Measurements from ENCODE around the gene PIWIL4.

Gene PIWIL4

GRCh38 chr11:94567181-94567670 is at the start of gene PIWIL4:
TSS of gene PIWIL4 (plus strand) at chr11:94567368. CDS start at chr11:94567519, 151 bp downstream.
- peaks cover 0 to 4% of the 10 kb centered on the region in 2 donors for H3K36me3 ChIP-seq (ENCODE audit: control insufficient read depth in 1 of 2, insufficient read depth in 2 of 2, low read length in 2 of 2)
- no peaks in the 10 kb centered on the region for H3K27me3 ChIP-seq (ENCODE audit: control insufficient read depth in 1 of 2, insufficient read depth in 2 of 2, low read length in 2 of 2)
- H3K9me3 ChIP-seq (ENCODE audit: control insufficient read depth in 1 of 2, low read length in 2 of 2), result no peaks in the 10 kb centered on the region
- H3K4me1 ChIP-seq (ENCODE audit: control insufficient read depth in 1 of 2, insufficient read depth in 2 of 2, low read length in 2 of 2), result peaks cover 6 to 7% of the 10 kb centered on the region in 2 donors
- no peak within 1 kb of the TSS for H3K4me3 ChIP-seq (ENCODE audit: low read depth in 1 of 2, low read length in 2 of 2)
- H3K9ac ChIP-seq (ENCODE audit: low read depth in 1 of 2, low read length in 2 of 2), result no peak within 1 kb of the TSS
- H3K27ac ChIP-seq (ENCODE audit: low read depth, low read length), result no peak within 1 kb of the TSS

DNA sequence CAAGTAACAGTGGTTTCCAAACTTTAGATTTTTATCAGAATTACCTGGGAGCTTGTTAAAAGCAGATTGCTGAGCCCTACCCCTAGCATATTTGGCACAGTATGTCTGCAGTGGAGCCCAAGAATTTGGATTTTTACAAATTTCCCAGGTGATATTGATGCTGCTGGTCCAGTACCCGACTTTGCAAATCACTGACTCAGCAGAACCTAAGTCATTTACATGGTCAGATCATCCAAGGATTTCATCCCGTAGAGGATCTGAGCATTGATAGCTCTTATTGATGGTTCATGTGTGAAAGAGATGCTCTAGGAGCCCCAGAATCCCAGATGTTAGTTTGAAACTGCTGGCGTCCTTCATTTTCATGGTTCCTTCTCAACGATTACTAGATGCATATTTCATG is 48.9 kb upstream of the PIWIL4 start:
- H3K27ac ChIP-seq (ENCODE audit: low read depth, low read length), result no peak overlapping the region
- H3K4me1 ChIP-seq (ENCODE audit: control insufficient read depth in 1 of 2, insufficient read depth in 2 of 2, low read length in 2 of 2), result peaks cover 2 to 7% of the 10 kb centered on the region in 2 donors
- no peak overlapping the region for H3K4me3 ChIP-seq (ENCODE audit: low read depth in 1 of 2, low read length in 2 of 2)
- no peaks in the 10 kb centered on the region for H3K27me3 ChIP-seq (ENCODE audit: control insufficient read depth in 1 of 2, insufficient read depth in 2 of 2, low read length in 2 of 2)
- no peaks in the 10 kb centered on the region for H3K36me3 ChIP-seq (ENCODE audit: control insufficient read depth in 1 of 2, insufficient read depth in 2 of 2, low read length in 2 of 2)
- no peaks in the 10 kb centered on the region for H3K9me3 ChIP-seq (ENCODE audit: control insufficient read depth in 1 of 2, low read length in 2 of 2)
- no peak overlapping the region for H3K9ac ChIP-seq (ENCODE audit: low read depth in 1 of 2, low read length in 2 of 2)

- Histone ChIP-seq H3K4me3 (ENCODE audit: low read depth in 1 of 2, low read length in 2 of 2) (no peak overlapping the region), H3K9ac (ENCODE audit: low read depth in 1 of 2, low read length in 2 of 2) (no peak overlapping the region), H3K27me3 (ENCODE audit: control insufficient read depth in 1 of 2, insufficient read depth in 2 of 2, low read length in 2 of 2) (no peaks in the 10 kb centered on the region), H3K9me3 (ENCODE audit: control insufficient read depth in 1 of 2, low read length in 2 of 2) (no peaks in the 10 kb centered on the region), H3K36me3 (ENCODE audit: control insufficient read depth in 1 of 2, insufficient read depth in 2 of 2, low read length in 2 of 2) (no peaks in the 10 kb centered on the region), H3K27ac (ENCODE audit: low read depth, low read length) (no peak overlapping the region), H3K4me1 (ENCODE audit: control insufficient read depth in 1 of 2, insufficient read depth in 2 of 2, low read length in 2 of 2) (peaks cover 0 to 4% of the 10 kb centered on the region in 2 donors)
Measured at GRCh38 chr11:94519478-94520084, 47.6 kb upstream of the PIWIL4 start.

DNA sequence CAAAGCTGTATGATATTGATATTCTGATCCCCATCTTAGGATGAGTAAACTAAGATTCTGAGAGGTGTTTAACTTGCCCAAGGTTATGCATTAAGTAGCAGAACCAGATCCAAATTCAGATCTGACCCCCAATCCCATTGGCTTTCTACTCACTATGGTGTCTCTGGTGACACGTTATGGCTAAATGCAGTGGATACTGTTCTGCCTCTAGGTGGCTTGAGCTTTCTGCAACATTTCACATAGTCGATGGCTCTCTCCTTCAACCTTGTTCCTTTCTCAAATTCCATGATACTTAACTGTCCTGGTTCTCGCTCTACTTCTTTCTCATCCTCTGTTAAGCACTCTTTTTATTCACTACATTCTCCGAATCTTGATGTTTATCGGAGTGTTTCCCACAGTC is 45.5 kb upstream of the PIWIL4 start:
- Histone ChIP-seq H3K27ac (ENCODE audit: low read depth, low read length) (no peak overlapping the region), H3K9ac (ENCODE audit: low read depth in 1 of 2, low read length in 2 of 2) (no peak overlapping the region), H3K4me3 (ENCODE audit: low read depth in 1 of 2, low read length in 2 of 2) (no peak overlapping the region), H3K36me3 (ENCODE audit: control insufficient read depth in 1 of 2, insufficient read depth in 2 of 2, low read length in 2 of 2) (no peaks in the 10 kb centered on the region), H3K4me1 (ENCODE audit: control insufficient read depth in 1 of 2, insufficient read depth in 2 of 2, low read length in 2 of 2) (peaks cover 5 to 10% of the 10 kb centered on the region in 2 donors), H3K27me3 (ENCODE audit: control insufficient read depth in 1 of 2, insufficient read depth in 2 of 2, low read length in 2 of 2) (no peaks in the 10 kb centered on the region), H3K9me3 (ENCODE audit: control insufficient read depth in 1 of 2, low read length in 2 of 2) (no peaks in the 10 kb centered on the region)

GRCh38 chr11:94524341-94524740 is 42.8 kb upstream of the PIWIL4 start:
- no peaks in the 10 kb centered on the region for H3K9me3 ChIP-seq (ENCODE audit: control insufficient read depth in 1 of 2, low read length in 2 of 2)
- H3K27me3 ChIP-seq (ENCODE audit: control insufficient read depth in 1 of 2, insufficient read depth in 2 of 2, low read length in 2 of 2), result no peaks in the 10 kb centered on the region
- no peak overlapping the region for H3K9ac ChIP-seq (ENCODE audit: low read depth in 1 of 2, low read length in 2 of 2)
- H3K27ac ChIP-seq (ENCODE audit: low read depth, low read length), result no peak overlapping the region
- peaks cover 5 to 10% of the 10 kb centered on the region in 2 donors for H3K4me1 ChIP-seq (ENCODE audit: control insufficient read depth in 1 of 2, insufficient read depth in 2 of 2, low read length in 2 of 2)
- H3K36me3 ChIP-seq (ENCODE audit: control insufficient read depth in 1 of 2, insufficient read depth in 2 of 2, low read length in 2 of 2), result no peaks in the 10 kb centered on the region
- H3K4me3 ChIP-seq (ENCODE audit: low read depth in 1 of 2, low read length in 2 of 2), result no peak overlapping the region

- Histone ChIP-seq H3K36me3 (ENCODE audit: control insufficient read depth in 1 of 2, insufficient read depth in 2 of 2, low read length in 2 of 2) (no peaks in the 10 kb centered on the region), H3K9me3 (ENCODE audit: control insufficient read depth in 1 of 2, low read length in 2 of 2) (no peaks in the 10 kb centered on the region), H3K27me3 (ENCODE audit: control insufficient read depth in 1 of 2, insufficient read depth in 2 of 2, low read length in 2 of 2) (no peaks in the 10 kb centered on the region), H3K4me1 (ENCODE audit: control insufficient read depth in 1 of 2, insufficient read depth in 2 of 2, low read length in 2 of 2) (peaks cover 5 to 7% of the 10 kb centered on the region in 2 donors), H3K9ac (ENCODE audit: low read depth in 1 of 2, low read length in 2 of 2) (no peak overlapping the region), H3K4me3 (ENCODE audit: low read depth in 1 of 2, low read length in 2 of 2) (no peak overlapping the region), H3K27ac (ENCODE audit: low read depth, low read length) (no peak overlapping the region)
Measured at GRCh38 chr11:94525546-94526324, 41.4 kb upstream of the PIWIL4 start.

DNA sequence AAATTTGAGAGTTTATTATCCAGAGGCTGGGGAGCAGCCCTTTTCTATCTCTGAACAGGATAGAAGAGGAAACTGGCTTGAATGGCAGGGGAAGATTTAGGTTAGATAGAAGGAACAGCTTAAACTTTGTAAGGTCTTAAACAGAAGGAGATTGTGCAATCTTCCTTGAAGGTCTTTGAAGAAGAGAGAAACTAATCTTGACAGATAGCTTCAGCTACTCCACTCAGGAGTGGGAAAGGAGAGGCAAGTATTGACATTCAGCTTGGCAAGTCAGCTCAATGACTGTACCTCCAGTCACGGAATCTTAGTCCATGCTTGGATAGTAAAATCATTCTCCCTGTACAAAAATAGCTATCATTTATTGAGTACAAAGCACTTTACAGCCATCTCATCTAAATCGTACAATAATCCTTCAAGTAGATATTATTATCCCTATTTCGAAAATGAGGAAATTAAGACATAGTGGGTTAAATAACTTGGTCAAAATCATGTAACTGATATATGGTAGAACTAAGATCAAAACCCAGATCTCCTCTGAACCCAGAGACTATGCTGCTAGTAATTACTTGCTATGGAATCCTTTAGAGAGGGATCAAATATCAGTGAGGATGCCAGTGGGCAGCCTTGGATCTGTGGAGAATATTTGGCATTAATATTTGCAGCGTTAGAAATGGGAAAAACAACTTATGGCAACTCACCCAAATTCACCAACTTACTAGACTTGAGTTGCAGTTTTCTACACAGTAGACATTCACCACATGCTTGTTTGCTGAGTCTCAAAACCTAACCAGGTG is 40.3 kb upstream of the PIWIL4 start:
- Histone ChIP-seq H3K4me1 (ENCODE audit: control insufficient read depth in 1 of 2, insufficient read depth in 2 of 2, low read length in 2 of 2) (peaks cover 5 to 7% of the 10 kb centered on the region in 2 donors), H3K27me3 (ENCODE audit: control insufficient read depth in 1 of 2, insufficient read depth in 2 of 2, low read length in 2 of 2) (no peaks in the 10 kb centered on the region), H3K9me3 (ENCODE audit: control insufficient read depth in 1 of 2, low read length in 2 of 2) (no peaks in the 10 kb centered on the region), H3K36me3 (ENCODE audit: control insufficient read depth in 1 of 2, insufficient read depth in 2 of 2, low read length in 2 of 2) (no peaks in the 10 kb centered on the region), H3K27ac (ENCODE audit: low read depth, low read length) (no peak overlapping the region), H3K4me3 (ENCODE audit: low read depth in 1 of 2, low read length in 2 of 2) (no peak overlapping the region), H3K9ac (ENCODE audit: low read depth in 1 of 2, low read length in 2 of 2) (no peak overlapping the region)

DNA sequence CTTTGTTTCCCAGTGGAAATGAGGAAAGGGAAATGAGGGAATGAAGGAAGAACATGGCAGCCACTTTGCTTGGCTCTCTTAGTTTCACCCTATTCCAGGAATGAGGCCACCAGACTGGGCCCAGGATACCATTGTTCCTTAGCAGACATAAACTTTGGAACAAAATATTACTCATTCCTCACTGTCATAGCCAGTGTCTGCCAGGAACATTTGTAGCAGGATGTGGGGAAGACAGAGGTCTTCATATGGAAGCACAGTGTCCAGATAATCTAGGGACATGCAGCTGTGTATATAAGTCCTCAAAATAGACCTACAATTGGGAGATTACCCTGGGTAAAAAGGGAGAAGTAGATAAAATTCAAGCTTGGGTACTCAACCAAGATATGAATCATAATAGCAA is 38.6 kb upstream of the PIWIL4 start:
- H3K36me3 ChIP-seq (ENCODE audit: control insufficient read depth in 1 of 2, insufficient read depth in 2 of 2, low read length in 2 of 2), result no peaks in the 10 kb centered on the region
- no peak overlapping the region for H3K4me3 ChIP-seq (ENCODE audit: low read depth in 1 of 2, low read length in 2 of 2)
- no peaks in the 10 kb centered on the region for H3K9me3 ChIP-seq (ENCODE audit: control insufficient read depth in 1 of 2, low read length in 2 of 2)
- no peak overlapping the region for H3K27ac ChIP-seq (ENCODE audit: low read depth, low read length)
- no peaks in the 10 kb centered on the region for H3K27me3 ChIP-seq (ENCODE audit: control insufficient read depth in 1 of 2, insufficient read depth in 2 of 2, low read length in 2 of 2)
- H3K9ac ChIP-seq (ENCODE audit: low read depth in 1 of 2, low read length in 2 of 2), result no peak overlapping the region
- peaks cover 5 to 9% of the 10 kb centered on the region in 2 donors for H3K4me1 ChIP-seq (ENCODE audit: control insufficient read depth in 1 of 2, insufficient read depth in 2 of 2, low read length in 2 of 2)

DNA sequence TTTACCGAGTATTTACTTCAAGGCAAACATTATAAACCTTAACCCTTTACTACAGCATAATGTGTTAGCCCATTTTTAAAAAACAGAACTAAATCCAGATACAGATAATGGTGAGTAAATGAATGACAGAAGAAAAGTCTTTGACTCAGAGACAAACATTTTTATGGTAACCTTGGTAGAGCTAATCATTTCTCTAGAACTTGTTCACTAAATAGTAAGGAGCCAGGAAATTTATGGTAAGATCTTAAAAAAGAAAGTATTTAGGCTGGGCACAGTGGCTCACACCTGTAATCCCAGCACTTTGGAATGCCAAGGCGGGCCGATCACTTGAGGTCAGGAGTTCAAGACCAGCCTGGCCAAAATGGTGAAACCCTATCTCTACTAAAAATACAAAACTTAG is 35.0 kb upstream of the PIWIL4 start:
- H3K9ac ChIP-seq (ENCODE audit: low read depth in 1 of 2, low read length in 2 of 2), result no peak overlapping the region
- no peaks in the 10 kb centered on the region for H3K9me3 ChIP-seq (ENCODE audit: control insufficient read depth in 1 of 2, low read length in 2 of 2)
- H3K27me3 ChIP-seq (ENCODE audit: control insufficient read depth in 1 of 2, insufficient read depth in 2 of 2, low read length in 2 of 2), result no peaks in the 10 kb centered on the region
- peaks cover 6 to 18% of the 10 kb centered on the region in 2 donors for H3K4me1 ChIP-seq (ENCODE audit: control insufficient read depth in 1 of 2, insufficient read depth in 2 of 2, low read length in 2 of 2)
- H3K4me3 ChIP-seq (ENCODE audit: low read depth in 1 of 2, low read length in 2 of 2), result no peak overlapping the region
- no peak overlapping the region for H3K27ac ChIP-seq (ENCODE audit: low read depth, low read length)
- H3K36me3 ChIP-seq (ENCODE audit: control insufficient read depth in 1 of 2, insufficient read depth in 2 of 2, low read length in 2 of 2), result no peaks in the 10 kb centered on the region

DNA sequence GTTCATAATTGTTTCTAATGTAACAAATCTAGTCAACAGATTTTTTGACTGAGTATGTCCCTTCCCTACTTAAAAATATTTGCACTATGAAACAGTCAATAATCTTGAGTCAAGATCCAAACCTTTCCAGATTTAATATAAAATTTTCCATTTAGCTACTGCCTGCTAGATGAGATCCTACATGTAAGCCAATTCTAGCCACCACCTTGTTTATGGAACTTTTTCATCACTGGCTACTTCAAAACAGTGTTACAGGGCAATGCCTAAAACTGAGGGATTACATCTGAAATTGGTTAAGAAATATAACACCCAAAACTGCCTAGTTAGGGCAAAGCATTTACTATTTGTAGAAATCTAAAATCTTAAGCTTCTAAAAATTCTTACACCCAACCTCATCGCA is 34.0 kb upstream of the PIWIL4 start:
- no peak overlapping the region for H3K27ac ChIP-seq (ENCODE audit: low read depth, low read length)
- peaks cover 13 to 25% of the 10 kb centered on the region in 2 donors for H3K4me1 ChIP-seq (ENCODE audit: control insufficient read depth in 1 of 2, insufficient read depth in 2 of 2, low read length in 2 of 2)
- H3K9me3 ChIP-seq (ENCODE audit: control insufficient read depth in 1 of 2, low read length in 2 of 2), result no peaks in the 10 kb centered on the region
- H3K27me3 ChIP-seq (ENCODE audit: control insufficient read depth in 1 of 2, insufficient read depth in 2 of 2, low read length in 2 of 2), result no peaks in the 10 kb centered on the region
- no peak overlapping the region for H3K9ac ChIP-seq (ENCODE audit: low read depth in 1 of 2, low read length in 2 of 2)
- H3K4me3 ChIP-seq (ENCODE audit: low read depth in 1 of 2, low read length in 2 of 2), result no peak overlapping the region
- no peaks in the 10 kb centered on the region for H3K36me3 ChIP-seq (ENCODE audit: control insufficient read depth in 1 of 2, insufficient read depth in 2 of 2, low read length in 2 of 2)
